HUES6 (cell line): Measurements from ENCODE around the gene EXPH5.

Experiments used
- H3K27ac ChIP-seq: 2 replicates; pipeline ENCODE4 v1.7.0; 2013; ENCODE audit warnings: low read depth, mild to moderate bottlenecking, low read length, inconsistent platforms
- H3K27me3 ChIP-seq: 2 replicates; pipeline ENCODE4 v1.6.1; 2013; ENCODE audit warnings: low read length; ENCODE audit not compliant: control insufficient read depth, insufficient read depth
- H3K36me3 ChIP-seq: 2 replicates; pipeline ENCODE4 v1.6.1; 2013; ENCODE audit warnings: low read length; ENCODE audit not compliant: control insufficient read depth, insufficient read depth
- H3K4me1 ChIP-seq: 2 replicates; pipeline ENCODE4 v1.6.1; 2013; ENCODE audit warnings: low read length; ENCODE audit not compliant: control insufficient read depth, insufficient read depth
- H3K4me3 ChIP-seq: 2 replicates; pipeline ENCODE4 v1.5.1; 2013; ENCODE audit warnings: low read depth, low read length
- H3K9ac ChIP-seq: one replicate; pipeline ENCODE4 v1.6.1; 2013; ENCODE audit warnings: mild to moderate bottlenecking, low read length
- H3K9me3 ChIP-seq: 2 replicates; pipeline ENCODE4 v1.6.1; 2013; ENCODE audit warnings: low read depth, low read length; ENCODE audit not compliant: control insufficient read depth, insufficient read depth

Gene EXPH5

DNA sequence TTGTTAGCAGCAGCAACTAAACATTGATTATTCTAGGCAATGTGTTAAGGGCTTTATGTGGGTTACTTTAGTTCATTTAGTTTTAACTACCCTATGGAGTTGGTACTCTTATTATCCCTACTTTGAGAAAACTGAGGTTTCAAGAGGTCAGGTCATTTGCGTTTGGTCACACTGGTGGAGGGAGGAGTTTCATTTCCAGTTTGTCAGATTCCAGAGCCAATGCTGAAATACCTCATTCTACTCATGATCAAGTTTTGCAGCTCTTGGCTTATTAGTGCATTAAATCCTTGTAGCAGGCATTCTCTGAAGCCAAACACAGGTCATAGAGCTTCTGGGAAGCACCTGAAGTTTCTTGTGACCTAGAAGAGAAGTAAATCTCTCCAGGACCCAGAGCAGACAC lies 71.2 kb downstream of the EXPH5 start:
- no peak overlapping the region for H3K9ac ChIP-seq
- no peak overlapping the region for H3K4me3 ChIP-seq
- H3K27ac ChIP-seq = no peak overlapping the region

DNA sequence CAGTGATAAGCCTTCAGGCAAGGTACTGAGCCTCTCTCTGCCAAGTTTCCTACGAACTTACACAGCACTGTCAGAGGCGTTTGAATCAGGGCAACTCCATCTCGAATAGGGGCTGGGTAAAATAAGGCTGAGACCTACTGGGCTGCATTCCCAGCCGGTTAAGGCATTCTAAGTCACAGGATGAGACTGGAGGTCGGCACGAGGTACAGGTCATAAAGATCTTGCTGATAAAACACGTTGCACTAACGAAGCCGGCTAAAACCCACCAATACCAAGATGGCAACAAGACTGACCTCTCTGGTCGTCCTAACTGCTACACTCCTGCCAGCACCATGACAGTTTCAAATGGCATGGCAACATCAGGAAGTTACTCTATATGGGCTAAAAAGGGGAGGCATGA lies 75.0 kb downstream of the EXPH5 start:
- no peaks in the 10 kb centered on the region for H3K4me1 ChIP-seq
- no peaks in the 10 kb centered on the region for H3K27me3 ChIP-seq
- H3K9me3 ChIP-seq = no peaks in the 10 kb centered on the region
- no peak overlapping the region for H3K9ac ChIP-seq
- no peak overlapping the region for H3K27ac ChIP-seq
- no peak overlapping the region for H3K4me3 ChIP-seq
- no peaks in the 10 kb centered on the region for H3K36me3 ChIP-seq

More for the DNA sequence above, 71.2 kb downstream of the EXPH5 start:
- Histone ChIP-seq H3K4me1 (no peaks in the 10 kb centered on the region), H3K27me3 (no peaks in the 10 kb centered on the region), H3K9me3 (no peaks in the 10 kb centered on the region), H3K36me3 (no peaks in the 10 kb centered on the region)

DNA sequence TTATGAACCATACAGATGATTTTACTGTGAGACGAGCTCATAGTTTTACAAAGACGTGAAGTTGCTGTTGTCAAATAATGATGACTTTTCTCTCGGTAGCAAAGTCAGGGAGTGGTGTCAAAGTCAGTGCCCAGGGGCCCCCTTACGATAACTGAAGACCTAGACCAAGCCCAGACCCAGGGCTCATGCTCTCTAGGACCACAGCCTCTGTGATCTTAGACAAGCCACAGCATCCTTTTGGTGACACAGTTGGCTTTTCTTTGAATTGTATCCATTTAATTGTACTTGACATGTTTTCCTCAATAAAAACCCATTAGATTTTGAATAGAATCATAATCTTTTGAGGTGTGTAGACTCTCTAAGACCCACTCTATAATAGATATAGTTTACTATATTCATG lies 77.4 kb downstream of the EXPH5 start:
- Histone ChIP-seq H3K27me3 (no peaks in the 10 kb centered on the region), H3K9me3 (no peaks in the 10 kb centered on the region), H3K4me1 (no peaks in the 10 kb centered on the region), H3K36me3 (no peaks in the 10 kb centered on the region), H3K4me3 (no peak overlapping the region), H3K27ac (no peak overlapping the region), H3K9ac (no peak overlapping the region)

DNA sequence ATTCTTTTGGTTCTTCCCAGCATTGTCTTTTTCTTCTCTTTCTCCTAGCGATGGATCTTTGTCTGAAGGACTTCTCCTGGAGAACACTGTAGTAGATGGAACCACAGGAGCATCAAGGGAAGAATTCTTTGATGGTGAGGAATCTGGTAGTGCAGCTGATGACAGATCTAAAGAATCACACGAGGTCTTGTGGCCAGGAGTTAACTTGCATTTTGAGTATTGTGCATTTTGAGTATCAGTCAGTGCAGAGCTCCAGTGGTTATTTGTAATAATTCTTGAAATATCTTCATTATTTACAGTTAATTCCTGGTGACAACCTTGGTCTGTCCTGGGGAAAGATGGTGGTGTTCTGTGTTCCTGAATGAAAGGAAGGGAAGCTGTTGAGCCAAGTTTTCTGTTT lies 80.9 kb downstream of the EXPH5 start:
- Histone ChIP-seq H3K9ac (no peak overlapping the region), H3K4me1 (no peaks in the 10 kb centered on the region), H3K9me3 (no peaks in the 10 kb centered on the region), H3K4me3 (no peak overlapping the region), H3K27me3 (no peaks in the 10 kb centered on the region), H3K27ac (no peak overlapping the region), H3K36me3 (no peaks in the 10 kb centered on the region)

DNA sequence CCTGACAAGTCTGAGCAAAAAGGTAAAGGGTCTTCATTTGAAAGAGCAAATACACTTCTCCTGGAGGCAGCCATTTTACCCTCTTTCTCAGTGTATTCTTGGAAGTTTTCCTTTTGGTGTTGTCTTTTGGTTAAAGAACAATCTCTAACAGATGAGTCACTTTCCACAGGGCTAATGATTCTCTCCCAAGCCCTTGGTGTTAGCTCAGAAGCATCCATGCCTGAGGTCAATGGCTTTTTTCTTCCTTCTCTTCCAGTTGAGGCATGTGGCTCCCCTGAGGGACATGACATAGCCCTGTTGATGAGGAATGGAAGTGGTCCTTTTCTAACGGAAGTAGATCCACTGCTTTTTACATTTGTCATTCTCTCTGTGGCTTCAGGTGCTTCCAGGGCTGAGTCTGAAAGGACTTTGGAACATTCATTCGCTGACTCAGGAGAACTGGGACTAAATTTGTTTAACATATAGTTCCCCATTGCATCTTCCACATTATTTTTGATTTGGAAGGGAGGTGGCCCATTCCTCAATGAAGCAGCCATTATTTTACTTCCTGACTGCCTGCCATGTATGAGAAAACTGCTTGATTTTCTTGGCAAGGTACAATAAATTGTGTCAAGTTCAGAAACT lies 81.6 kb downstream of the EXPH5 start:
- Histone ChIP-seq H3K27ac (no peak overlapping the region), H3K4me1 (no peaks in the 10 kb centered on the region), H3K4me3 (no peak overlapping the region), H3K36me3 (no peaks in the 10 kb centered on the region), H3K9ac (no peak overlapping the region), H3K9me3 (no peaks in the 10 kb centered on the region), H3K27me3 (no peaks in the 10 kb centered on the region)

DNA sequence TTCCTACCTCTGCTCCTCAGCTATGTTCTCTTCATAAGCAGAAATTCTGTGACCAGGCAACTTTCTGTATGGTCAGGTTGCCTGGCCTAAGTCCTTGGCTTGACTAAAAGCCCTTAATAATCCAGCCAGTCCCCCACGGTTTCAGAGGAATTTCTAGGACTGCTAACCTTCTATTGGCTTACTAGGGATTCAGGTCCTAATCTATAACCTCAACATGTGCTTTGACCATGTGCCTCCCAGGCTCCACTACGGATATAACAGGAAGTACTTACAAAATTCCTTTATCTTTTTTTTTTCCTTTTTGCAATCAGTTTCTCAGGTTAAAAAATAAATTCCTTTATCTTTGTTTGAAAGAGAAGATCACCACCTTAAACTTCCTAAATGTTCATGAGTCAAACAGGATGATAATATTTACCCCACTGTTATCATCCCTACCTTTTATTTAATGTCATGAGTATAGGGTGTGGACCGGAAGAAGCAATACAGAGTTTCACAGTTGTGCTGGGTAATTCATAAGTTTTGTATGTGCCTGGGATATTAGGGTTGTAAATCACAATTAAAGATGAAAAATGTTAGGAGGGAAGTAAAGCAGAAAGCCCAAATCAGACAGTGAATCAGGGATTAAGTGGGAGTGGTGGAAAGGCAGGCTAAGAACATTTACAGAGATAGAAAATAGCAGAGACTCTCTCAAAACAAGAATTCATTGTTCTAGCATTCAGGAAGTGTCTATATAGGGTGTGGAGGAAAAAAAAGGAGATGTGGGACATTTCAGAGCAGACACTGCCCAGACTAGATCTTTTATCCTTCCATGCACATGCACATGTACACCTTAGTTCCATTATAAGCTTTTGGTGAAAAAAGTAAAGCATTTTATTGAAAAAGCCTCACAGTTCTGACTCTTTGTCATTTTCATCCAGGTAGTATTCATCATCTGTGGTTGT lies 84.6 kb downstream of the EXPH5 start:
- Histone ChIP-seq H3K27me3 (no peaks in the 10 kb centered on the region), H3K4me1 (no peaks in the 10 kb centered on the region), H3K9ac (no peak overlapping the region), H3K4me3 (no peak overlapping the region), H3K27ac (no peak overlapping the region), H3K36me3 (no peaks in the 10 kb centered on the region), H3K9me3 (no peaks in the 10 kb centered on the region)

DNA sequence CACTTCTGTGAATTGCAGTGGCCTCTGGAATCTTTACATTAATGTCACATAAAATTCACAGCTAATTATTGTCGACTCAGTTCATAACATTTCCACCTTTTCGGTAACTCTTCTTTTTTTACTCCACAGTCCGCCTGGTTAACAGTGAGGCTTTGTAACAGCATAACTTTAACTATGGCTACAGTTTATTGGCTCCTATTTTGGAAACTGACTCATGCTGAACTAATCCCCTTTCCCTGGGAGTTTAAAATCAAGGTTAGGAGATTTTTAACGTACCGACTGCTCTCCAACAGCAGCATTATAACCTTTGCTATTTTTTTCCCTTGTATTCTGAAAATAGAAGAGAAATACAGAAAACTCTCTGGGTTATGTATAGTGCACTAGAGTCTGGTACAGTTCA lies 92.2 kb downstream of the EXPH5 start:
- H3K27me3 ChIP-seq = no peaks in the 10 kb centered on the region
- no peak overlapping the region for H3K4me3 ChIP-seq
- peaks cover 10% of the 10 kb centered on the region for H3K4me1 ChIP-seq
- no peaks in the 10 kb centered on the region for H3K9me3 ChIP-seq
- no peak overlapping the region for H3K27ac ChIP-seq
- no peak overlapping the region for H3K9ac ChIP-seq
- H3K36me3 ChIP-seq = no peaks in the 10 kb centered on the region

DNA sequence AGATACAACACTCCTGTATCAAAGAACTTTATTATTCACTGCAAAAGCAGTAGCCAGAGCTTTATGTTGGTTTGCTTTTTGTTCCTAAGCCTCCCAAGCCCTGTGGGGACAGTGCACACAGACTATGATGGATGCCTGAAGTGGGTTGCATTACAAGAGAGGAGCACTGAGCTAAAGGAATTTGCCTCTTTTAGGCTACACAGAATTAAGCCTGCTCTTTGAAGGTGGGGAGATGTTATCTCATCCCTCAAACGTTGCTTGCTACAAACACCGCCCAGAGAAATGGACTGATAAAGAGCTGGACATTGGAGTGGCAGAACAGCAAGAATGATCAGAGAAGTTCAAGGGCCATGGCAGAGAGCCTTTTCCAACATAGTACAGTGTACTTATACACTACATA lies 92.8 kb downstream of the EXPH5 start:
- H3K4me1 ChIP-seq = peaks cover 11% of the 10 kb centered on the region
- H3K27me3 ChIP-seq = no peaks in the 10 kb centered on the region
- no peak overlapping the region for H3K4me3 ChIP-seq
- H3K27ac ChIP-seq = no peak overlapping the region
- H3K9me3 ChIP-seq = no peaks in the 10 kb centered on the region
- H3K9ac ChIP-seq = no peak overlapping the region
- no peaks in the 10 kb centered on the region for H3K36me3 ChIP-seq

DNA sequence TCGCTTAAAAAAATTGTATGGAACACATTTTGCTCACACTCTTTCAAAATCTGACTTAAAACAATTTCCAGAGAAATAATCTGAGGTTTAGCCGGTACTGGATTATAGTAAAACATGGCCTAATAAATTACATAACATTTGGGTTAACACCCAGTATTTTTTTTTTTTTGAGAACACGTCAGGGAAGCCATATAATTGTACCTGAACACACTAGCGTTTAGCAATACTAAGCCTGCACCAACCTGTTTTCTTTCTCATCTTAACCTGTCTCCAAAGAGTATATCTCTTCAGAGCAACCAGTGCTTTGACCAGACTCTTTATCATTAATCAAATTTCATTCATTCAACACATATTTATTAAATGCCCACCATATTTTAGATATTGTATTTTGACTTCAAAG lies 93.4 kb downstream of the EXPH5 start:
- no peaks in the 10 kb centered on the region for H3K9me3 ChIP-seq
- H3K4me3 ChIP-seq = no peak overlapping the region
- H3K9ac ChIP-seq = no peak overlapping the region
- no peak overlapping the region for H3K27ac ChIP-seq
- H3K4me1 ChIP-seq = peaks cover 11% of the 10 kb centered on the region
- H3K27me3 ChIP-seq = no peaks in the 10 kb centered on the region
- no peaks in the 10 kb centered on the region for H3K36me3 ChIP-seq

DNA sequence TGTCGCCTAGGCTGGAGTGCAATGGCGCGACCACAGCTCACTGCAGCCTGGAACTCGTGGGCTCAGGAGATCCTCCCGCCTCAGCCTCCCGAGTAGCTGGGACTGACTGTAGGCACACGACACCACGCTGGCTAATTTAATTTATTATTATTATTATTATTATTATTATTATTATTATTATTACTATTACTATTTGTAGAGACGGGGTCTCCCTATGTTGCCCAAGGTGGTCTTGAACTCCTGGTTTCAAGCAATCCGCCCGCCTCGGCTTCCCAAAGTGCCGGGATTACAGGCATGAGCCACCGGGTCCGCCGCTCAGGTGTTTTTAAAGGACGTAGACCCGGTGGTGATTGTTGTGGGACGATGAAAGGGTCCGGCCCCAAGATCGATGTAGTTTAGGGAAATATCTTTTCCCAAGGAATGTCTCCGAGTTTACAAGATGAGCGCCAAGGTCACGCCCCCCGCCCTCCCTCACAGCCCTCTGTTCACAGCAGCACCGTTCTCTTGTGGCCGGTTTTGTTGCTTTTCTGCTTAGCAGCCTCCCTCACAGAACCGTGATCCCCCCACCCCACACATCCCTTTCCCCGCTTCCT lies 94.7 kb downstream of the EXPH5 start:
- H3K9me3 ChIP-seq = no peaks in the 10 kb centered on the region
- H3K27me3 ChIP-seq = no peaks in the 10 kb centered on the region
- H3K9ac ChIP-seq = peak overlapping the region; percentile 83
- peak overlapping the region; percentile 62 for H3K4me3 ChIP-seq
- H3K36me3 ChIP-seq = no peaks in the 10 kb centered on the region
- H3K27ac ChIP-seq = no peak overlapping the region
- H3K4me1 ChIP-seq = peaks cover 11% of the 10 kb centered on the region
